Measurements from ENCODE around the gene PHF21A. TPM values are rescaled to one million over a fixed set of nuclear protein-coding genes. Genes with fewer than 3 reads are reported as not detected.

The PHF21A gene
- total and polyA plus RNA-seq, 10 of the 15 experiments (the other 5 are each of a cell fraction or from before 2014, with no cell fraction given) = 2.6 to 37.2 (median 16.0) TPM

DNA sequence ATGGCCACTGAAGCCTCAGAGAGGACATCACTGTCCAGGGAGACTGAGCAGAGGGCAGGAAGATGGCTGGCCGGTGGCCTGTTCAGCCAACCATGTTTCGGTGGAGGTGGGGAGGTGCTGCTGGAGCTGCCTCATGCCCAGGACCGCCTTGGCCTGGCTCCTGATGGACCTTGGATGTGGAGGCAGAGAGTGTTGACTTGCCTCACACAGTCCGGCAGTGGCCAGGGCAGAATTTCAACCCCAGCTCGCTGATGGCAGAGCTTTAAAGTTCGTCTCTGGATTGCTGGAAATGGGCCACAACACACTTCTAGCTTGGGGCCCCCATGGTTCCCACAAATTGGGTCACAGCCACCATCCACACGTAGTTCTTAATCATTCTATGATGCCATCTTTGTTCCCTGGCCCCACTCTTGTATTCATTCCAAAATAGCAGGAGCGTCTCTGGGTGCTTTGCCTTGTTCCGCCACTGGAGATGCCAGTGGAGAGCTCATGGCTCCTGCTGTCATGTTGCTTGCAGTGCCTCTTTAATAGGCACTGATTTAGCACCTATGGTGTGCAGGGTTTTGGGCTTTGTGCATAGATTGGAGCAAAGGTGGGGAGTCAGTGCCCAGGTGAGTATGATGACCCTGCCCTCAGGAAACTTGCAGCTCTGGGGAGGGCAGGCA, 230.2 kb downstream of the PHF21A start:
- CTCF ChIA-PET = no interaction called here
- WGBS (ENCODE audit: insufficient coverage, insufficient replicate concordance, low lambda C conversion rate, missing lambda C conversion rate) = 39% methylated on average over 9 of the region's 9 CpGs
- SMC1A ChIA-PET (ENCODE audit: uncharacterized antibody, unreplicated experiment) = no interaction called here

DNA sequence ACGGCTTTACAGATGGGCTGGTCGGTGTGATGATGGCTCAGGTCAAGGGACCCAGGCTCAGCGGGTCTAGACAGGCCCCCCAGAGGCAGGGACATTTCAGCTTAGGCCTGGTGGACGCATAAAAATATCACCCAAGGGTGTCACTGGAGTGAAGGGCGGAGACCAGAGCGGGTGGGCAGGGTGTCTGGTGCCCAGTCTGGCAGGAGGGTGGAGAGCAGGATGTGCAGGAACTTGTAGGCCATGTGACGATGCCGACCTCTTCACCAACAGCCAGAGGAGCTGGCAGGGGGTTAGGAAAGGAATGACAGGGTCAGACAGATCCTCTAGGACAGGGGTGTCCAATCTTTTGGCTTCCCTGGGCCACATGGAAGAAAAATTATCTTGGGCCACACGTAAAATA, 231.3 kb downstream of the PHF21A start:
- H4K20me1 ChIP-seq (ENCODE audit: control insufficient read depth, insufficient read depth) = peaks cover 3% of the 10 kb centered on the region
- FAIRE-seq (no peak), DNase-seq (ENCODE audit: low read depth, low spot score) (no peak), ATAC-seq (no peak)
- SMC1A ChIA-PET (ENCODE audit: uncharacterized antibody, unreplicated experiment) = interaction anchor here (0.6 to 1.6 kb wide), 2 partner anchors 9 to 73 kb away, joined by 3 read pairs; no protein-coding TSS in a partner anchor
- no peaks in the 10 kb centered on the region for H3K79me2 ChIP-seq (ENCODE audit: control insufficient read depth, insufficient read depth, low read length)
- in situ Hi-C loops (cut with MboI) = no loop called here
- 34% methylated on average over 9 of the region's 9 CpGs for WGBS (ENCODE audit: insufficient coverage, insufficient replicate concordance, low lambda C conversion rate, missing lambda C conversion rate)
- intact Hi-C loops (cut with micrococcal nuclease; ENCODE audit: unreplicated experiment) = no loop called here
- no peak overlapping the region for H2AFZ ChIP-seq (ENCODE audit: control insufficient read depth, low read depth, low read length)
- no TSS peak for BruUV-seq (replicated peaks)
- RAD21 ChIA-PET (ENCODE audit: unreplicated experiment) = interaction anchor here (0.8 kb wide), 1 partner anchor 43 kb away, joined by 3 read pairs; no protein-coding TSS in a partner anchor
- H3K27me3 ChIP-seq (replicated peaks in 1 of 2; ENCODE audit: control insufficient read depth in 2 of 2, insufficient read depth in 2 of 2, low read length in 1 of 2) = no peaks in the 10 kb centered on the region; a peak in 1 of 4 replicates
- CTCF ChIA-PET = no interaction called here
- H3K4me1 ChIP-seq (ENCODE audit: control insufficient read depth, insufficient read depth, low read length) = no peaks in the 10 kb centered on the region
- H3K27ac ChIP-seq (ENCODE audit: control insufficient read depth, insufficient read depth) = no peak overlapping the region
- H3K9me3 ChIP-seq (replicated peaks; ENCODE audit: control insufficient read depth, insufficient read depth, low read length) = no peaks in the 10 kb centered on the region
- no peak overlapping the region for H3K4me2 ChIP-seq (ENCODE audit: control insufficient read depth, insufficient read depth)
- no peak overlapping the region for H3K4me3 ChIP-seq
- no peaks in the 10 kb centered on the region for H3K36me3 ChIP-seq (ENCODE audit: control insufficient read depth in 2 of 2, insufficient read depth in 2 of 2, low read length in 1 of 2)
- H3K9ac ChIP-seq (ENCODE audit: control insufficient read depth, insufficient read depth, low read length) = no peak overlapping the region
- POLR2A ChIA-PET = no interaction called here
- TF ChIP-seq ZBED1 (IDR thresholded peaks at IDR 0.05; ENCODE audit: borderline replicate concordance) = no peak
- TF ChIP-seq EZH2 (IDR thresholded peaks at IDR 0.05; ENCODE audit: borderline replicate concordance, control insufficient read depth, low read depth, low read length) = no peak
- TF ChIP-seq HSF1 (IDR thresholded peaks at IDR 0.05; ENCODE audit: low read depth, low read length) = no peak
- no peak for TF ChIP-seq POLR2AphosphoS2 (IDR thresholded peaks at IDR 0.05; ENCODE audit: low read depth, low read length)
- TF ChIP-seq PAX5 (IDR thresholded peaks at IDR 0.05; ENCODE audit: borderline replicate concordance, low read depth, low read length) = no peak
- TF ChIP-seq MTA3 (IDR thresholded peaks at IDR 0.05; ENCODE audit: borderline replicate concordance, low read length) = no peak
- no peak for TF ChIP-seq ATF2 (IDR thresholded peaks at IDR 0.05; ENCODE audit: low read length)
- TF ChIP-seq SUPT20H (IDR thresholded peaks at IDR 0.05; ENCODE audit: borderline replicate concordance, control insufficient read depth, low read depth, low read length) = no peak
- no peak for TF ChIP-seq CHD1 (IDR thresholded peaks at IDR 0.05; ENCODE audit: low read depth, low read length)
- TF ChIP-seq E4F1 (IDR thresholded peaks at IDR 0.05; ENCODE audit: borderline replicate concordance, partially characterized antibody) = no peak
- TF ChIP-seq IRF4 (IDR thresholded peaks at IDR 0.05; ENCODE audit: low read depth, low read length) = no peak

More for the DNA sequence above, 230.2 kb downstream of the PHF21A start:
- H3K4me3 ChIP-seq = no peak overlapping the region
- H3K36me3 ChIP-seq (ENCODE audit: control insufficient read depth in 2 of 2, insufficient read depth in 2 of 2, low read length in 1 of 2) = no peaks in the 10 kb centered on the region
- H3K27me3 ChIP-seq (replicated peaks in 1 of 2; ENCODE audit: control insufficient read depth in 2 of 2, insufficient read depth in 2 of 2, low read length in 1 of 2) = no peaks in the 10 kb centered on the region; a peak in 1 of 4 replicates
- FAIRE-seq (no peak), ATAC-seq (no peak), DNase-seq (ENCODE audit: low read depth, low spot score) (no peak)
- RAD21 ChIA-PET (ENCODE audit: unreplicated experiment) = no interaction called here
- H3K79me2 ChIP-seq (ENCODE audit: control insufficient read depth, insufficient read depth, low read length) = no peaks in the 10 kb centered on the region
- peaks cover 3% of the 10 kb centered on the region for H4K20me1 ChIP-seq (ENCODE audit: control insufficient read depth, insufficient read depth)
- BruUV-seq (replicated peaks) = no TSS peak
- no peak for TF ChIP-seq IKZF1 (conservative IDR thresholded peaks at IDR 0.05)
- no peak overlapping the region for H3K4me2 ChIP-seq (ENCODE audit: control insufficient read depth, insufficient read depth)
- no peak overlapping the region for H3K9ac ChIP-seq (ENCODE audit: control insufficient read depth, insufficient read depth, low read length)
- H3K4me1 ChIP-seq (ENCODE audit: control insufficient read depth, insufficient read depth, low read length) = no peaks in the 10 kb centered on the region
- in situ Hi-C loops (cut with MboI) = no loop called here
- H2AFZ ChIP-seq (ENCODE audit: control insufficient read depth, low read depth, low read length) = no peak overlapping the region
- H3K9me3 ChIP-seq (replicated peaks; ENCODE audit: control insufficient read depth, insufficient read depth, low read length) = no peaks in the 10 kb centered on the region
- POLR2A ChIA-PET = interaction anchor here (0.5 kb wide), 1 partner anchor 111 kb away, joined by 3 read pairs; no protein-coding TSS in a partner anchor
- no peak overlapping the region for H3K27ac ChIP-seq (ENCODE audit: control insufficient read depth, insufficient read depth)
- intact Hi-C loops (cut with micrococcal nuclease; ENCODE audit: unreplicated experiment) = no loop called here

Measured in GM12878 (cell line).